PC-9 (cell line): ENCODE measurements around the gene RASL11B.

Experiments used
- CTCF ChIP-seq: fragments of 200-600 bp; sonication (generic); conservative IDR thresholded peaks from 2 replicates; pipeline ENCODE4 v1.6.1; 2017; ENCODE audit warnings: mixed run types, antibody characterized with exemption, mild to moderate bottlenecking, moderate library complexity
- EZH2 ChIP-seq: fragments of 200-600 bp; sonication (generic); IDR thresholded peaks from 2 replicates; pipeline ENCODE4 v1.8.0; 2017; ENCODE audit warnings: antibody characterized with exemption, low read depth

GRCh38 chr4:52822972-52823701 is 39.0 kb upstream of the RASL11B start:
- no peak for TF ChIP-seq CTCF
- TF ChIP-seq EZH2, result no peak
